Amygdala (tissue), 56 donors: ENCODE measurements around the gene FSTL4.

Experiments
- DNase-seq, 56 donors: peaks; one replicate each; lab custom pipeline; 2025; lab: John Stamatoyannopoulos, UW

The FSTL4 gene

DNA sequence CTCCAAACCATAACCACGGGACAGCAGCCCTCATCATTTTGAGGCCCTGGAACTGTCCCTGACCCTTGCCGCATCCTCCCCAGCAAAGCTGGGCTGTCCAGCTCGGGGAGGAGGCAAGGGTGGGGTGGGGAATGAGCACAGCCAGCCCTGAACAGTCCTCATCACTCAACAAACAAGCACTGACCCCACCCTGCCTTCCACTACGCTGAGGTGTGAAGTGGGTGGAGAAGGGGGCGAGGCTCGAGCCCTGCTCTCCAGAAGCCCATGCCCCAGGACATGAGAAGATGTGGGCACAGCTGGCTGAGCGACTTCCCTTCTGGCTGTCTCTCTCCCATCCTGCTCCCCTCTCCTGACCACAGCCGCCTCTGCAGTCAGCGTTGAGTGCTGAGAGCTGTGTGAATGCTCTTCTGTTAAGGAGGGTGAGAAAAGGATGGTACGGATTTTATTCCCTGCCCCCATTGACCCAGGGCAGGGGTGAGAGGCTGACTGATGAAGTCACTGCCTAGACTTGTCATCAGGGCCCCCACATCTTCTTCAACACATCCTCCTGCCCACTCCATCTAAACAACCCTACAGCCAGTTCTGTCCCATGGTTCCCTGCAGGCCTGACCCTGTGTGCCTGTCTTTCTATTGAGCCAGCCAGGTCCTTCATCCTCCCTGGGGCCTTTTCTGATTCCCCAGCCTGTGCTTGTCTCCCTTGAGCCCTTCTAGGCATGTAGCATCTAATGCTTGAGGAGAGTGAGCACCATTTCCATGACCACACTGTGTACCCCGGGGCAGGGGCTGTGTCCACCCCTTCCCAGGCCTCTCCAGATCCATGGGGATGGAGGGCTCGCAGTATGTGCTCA, 276.0 kb downstream of the FSTL4 start:
- DNase-seq = no peak

DNA sequence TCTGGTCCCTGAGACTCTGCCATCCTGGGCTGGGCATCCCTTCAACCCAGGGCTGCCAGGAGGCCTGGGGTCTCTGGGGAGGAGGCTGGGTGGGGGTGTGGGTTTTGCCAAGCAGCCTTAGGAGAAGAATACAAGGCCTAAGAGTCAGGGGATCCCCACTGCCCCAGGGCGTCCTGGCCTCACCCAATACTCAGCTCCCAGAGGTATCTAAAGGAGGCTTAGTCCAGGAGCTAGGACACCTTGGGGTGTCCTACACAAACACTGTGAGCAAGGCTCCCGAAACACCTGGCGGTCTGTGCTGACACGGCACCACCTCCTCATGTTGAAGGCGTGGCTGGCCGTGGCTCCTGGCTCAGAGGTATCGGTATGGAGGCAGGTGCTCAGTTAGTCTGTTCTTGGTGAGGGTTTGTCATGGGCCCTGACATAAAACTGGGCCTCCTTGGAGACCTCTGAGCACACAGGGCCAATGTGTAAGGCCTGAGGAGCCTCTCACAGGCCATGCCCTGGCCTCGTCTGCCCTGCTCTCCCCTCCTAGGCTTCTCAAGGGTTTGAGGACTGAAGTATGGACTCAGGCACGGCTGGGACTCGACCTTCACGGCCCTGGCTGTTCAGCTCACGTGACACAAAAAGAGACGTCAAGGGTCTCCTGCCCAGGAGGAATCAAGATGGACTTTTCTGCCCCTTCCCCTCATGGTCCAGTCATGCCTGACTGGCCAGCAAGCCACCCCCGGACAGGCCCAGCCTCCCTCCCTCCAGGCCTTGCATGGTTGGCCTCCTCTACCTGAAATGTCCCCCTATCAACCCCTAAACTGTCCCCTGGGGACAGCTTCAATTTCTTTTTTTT, 277.3 kb downstream of the FSTL4 start:
- no peak for DNase-seq

GRCh38 chr5:133333326-133334150, 278.8 kb downstream of the FSTL4 start:
- no peak for DNase-seq

GRCh38 chr5:133332439-133333024, 279.8 kb downstream of the FSTL4 start:
- DNase-seq = no peak

- DNase-seq = no peak
Measured at GRCh38 chr5:133331941-133332340, 280.4 kb downstream of the FSTL4 start.

- DNase-seq = no peak
Measured at GRCh38 chr5:133330956-133331355, 281.4 kb downstream of the FSTL4 start.

DNA sequence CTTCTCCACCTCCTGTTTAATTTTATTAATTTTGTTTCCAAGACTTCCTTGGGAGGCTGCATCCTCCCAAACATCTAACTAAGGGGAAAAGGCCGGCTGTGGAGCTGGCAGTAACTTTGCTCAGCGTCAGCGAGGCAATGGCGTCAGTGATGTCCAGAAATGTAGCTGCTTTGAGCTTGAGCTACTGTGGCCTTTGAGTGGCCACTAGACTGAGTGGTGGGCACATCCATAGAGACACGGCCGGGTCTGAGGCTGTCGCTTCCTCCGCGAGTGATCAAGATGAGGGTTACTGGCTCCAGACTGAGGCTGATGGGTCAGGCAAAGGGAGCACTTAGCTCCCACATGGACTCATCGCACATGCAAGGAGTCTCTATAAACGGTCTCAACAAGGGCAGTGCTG, 283.5 kb downstream of the FSTL4 start:
- DNase-seq = no peak

- DNase-seq = no peak
Measured at GRCh38 chr5:133327946-133328401, 284.4 kb downstream of the FSTL4 start.

DNA sequence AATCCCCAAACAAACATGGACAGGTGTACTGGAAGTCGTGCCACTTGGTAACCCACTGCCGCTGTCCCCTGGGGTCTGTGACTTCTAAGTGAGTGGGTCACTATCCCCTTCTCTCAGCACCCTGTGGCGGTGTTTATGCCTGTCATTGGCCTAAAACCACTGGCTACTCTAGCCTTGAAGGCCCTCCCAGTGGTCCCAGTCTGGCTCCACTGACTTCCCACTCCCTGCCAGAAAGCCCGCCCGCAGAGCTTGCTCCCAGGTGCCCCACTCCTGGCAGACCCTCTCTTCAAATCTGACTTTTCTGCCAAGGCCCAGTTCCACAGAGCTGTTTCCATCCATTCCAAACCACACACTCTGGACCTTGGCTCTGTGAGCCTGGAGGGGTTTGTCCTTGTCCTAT, 286.0 kb downstream of the FSTL4 start:
- DNase-seq = no peak

- DNase-seq = peak in 6 of 56 donors; percentile 9 to 44 (median 17)
Measured at GRCh38 chr5:133325864-133326263, 286.5 kb downstream of the FSTL4 start.

DNA sequence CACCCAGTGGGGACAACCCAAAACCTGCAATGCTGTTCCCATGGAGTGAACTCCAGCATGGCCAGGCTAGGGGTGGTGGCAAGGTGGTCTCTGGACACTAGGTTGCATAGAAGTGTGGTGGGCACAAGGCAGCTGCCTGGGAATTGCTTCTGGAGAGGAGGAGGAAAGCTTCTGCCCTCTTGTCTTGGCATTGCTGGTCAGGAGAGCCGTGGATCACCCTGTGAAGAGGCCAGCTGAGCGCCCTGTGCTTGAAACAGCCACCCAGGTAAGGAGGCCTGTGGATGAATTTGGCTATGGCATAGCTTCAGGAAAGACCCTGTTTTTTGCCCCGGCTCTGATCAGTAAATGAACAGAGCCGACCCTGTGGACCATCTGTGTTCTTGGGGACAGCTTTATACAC, 287.4 kb downstream of the FSTL4 start:
- no peak for DNase-seq

GRCh38 chr5:133323494-133324457, 288.6 kb downstream of the FSTL4 start:
- no peak for DNase-seq

DNA sequence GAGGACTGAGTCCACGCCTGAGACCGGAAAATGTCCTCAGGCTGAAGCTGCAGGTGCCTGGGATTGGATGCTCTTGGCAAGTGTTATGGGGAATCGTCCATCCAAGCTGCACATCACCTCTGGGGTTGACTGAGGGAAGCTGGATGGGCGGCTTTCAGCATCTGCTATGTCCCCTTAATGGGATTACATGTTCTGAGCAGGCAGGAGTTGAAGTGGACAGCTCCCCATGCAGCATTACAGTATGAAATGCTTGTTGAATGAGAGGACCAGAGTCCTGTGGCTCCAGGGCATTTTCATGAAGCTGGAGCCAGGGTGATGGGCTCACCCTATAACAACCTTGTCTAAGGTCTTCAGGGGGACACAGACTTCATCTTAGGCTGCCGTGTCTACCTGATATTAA, 289.6 kb downstream of the FSTL4 start:
- DNase-seq = no peak

DNA sequence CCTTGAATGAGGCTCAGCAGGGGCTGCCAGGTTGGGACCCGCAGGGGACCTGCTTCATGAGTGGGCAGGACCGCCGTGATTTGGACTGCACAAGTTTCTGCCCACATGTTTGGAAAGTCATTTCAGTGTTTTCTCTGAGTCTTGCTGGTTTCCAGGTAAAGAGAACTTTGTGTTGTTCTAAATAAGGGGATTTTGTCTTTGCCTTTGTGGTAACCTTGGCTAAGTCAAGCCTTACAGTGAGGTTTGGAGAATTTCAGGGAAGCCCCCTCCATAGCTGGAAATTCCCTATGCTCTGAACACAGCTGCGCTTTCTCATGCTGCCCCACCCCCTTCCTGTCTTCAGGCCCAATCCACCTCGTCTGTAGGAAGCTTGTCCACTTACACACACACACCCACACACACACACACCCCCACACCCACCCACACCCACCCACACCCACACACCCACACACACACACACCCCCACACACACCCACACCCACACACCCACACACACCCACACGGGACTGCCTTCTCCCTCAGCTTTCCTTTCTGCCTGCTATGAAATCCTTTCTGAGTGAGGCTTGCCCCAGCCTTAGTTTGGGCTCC, 290.4 kb downstream of the FSTL4 start:
- DNase-seq = no peak

DNA sequence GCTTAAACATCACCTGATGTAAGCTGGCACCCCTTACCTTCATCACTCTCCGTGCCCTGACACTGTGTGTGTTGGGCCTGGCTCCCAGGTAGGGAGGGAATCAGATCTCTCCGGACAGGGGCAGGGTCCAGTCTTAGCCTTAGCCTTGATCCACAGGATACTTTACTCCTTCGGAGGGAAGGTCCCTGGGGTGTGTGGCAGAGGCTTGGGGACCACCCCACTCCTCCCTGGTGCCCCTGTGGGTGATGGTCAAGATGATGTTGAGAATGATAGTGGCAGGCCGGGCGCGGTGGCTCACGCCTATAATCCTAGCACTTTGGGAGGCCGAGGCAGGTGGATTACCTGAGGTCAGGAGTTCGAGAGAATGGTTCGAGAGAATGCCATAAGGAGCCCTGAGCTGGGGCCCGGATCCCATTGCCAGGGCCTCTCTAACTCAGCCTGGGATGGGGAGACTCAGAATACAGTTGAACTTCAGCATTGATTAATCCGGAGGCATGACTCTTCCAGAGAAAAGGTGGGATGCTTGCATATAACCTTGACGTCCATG, 291.0 kb downstream of the FSTL4 start:
- DNase-seq = no peak

- DNase-seq = no peak
Measured at GRCh38 chr5:133319905-133320520, 292.3 kb downstream of the FSTL4 start.

DNA sequence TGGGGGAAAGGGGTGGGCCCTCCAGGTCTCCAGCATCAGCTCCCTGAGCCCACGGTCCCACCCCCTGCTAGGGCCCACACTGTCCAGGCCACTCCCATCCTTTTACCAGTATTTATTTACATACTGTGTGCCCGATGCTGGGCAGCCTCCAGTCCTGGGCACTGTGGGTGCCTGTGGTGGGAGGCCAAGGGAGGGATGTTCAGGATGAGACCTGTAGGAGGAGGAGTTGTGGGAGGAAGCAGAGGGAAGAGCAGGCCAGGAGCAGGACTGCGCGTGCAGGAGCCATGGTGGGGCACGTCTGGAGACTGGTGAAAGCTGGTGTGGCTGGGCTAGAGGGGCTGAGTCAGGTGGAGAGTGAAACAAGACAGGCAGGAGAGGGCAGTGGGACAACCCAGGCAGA, 293.1 kb downstream of the FSTL4 start:
- DNase-seq = no peak

- DNase-seq = no peak
Measured at GRCh38 chr5:133317558-133317957, 294.8 kb downstream of the FSTL4 start.
